Kasumi-1 (cell line): ENCODE measurements around the gene NUDT8.
"Not testable (repeated sequence)": the region's sequence is repeated elsewhere in the genome, so short reads cannot be mapped to it uniquely, and the experiment has no call there.

Source experiments
- DNase-seq, 2 experiments: peaks; one replicate each; lab custom pipeline; 2025; lab: John Stamatoyannopoulos, UW

NUDT8 gene

DNA sequence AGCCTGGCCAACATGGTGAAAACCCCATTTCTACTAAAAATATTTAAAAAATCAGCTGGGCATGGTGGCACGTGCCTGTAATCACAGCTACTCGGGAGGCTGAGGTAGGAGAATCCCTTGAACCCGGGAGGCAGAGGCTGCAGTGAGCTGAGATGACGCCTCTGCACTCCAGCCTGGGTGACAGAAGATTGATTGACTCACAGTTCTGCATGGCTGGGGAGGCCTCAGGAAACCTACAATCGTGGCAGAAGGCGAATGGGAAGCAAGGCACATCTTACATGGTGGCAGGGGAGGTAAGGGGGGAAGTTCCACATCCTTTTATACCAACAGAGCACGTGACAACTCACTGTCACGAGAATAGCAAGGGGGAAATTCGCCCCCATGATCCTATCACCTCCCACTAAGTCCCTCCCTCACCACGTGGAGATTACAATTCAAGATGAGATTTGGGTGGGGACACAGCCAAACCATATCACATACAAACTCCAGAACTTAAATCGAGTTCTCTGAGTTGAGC, 40.8 kb downstream of the NUDT8 start:
- not testable (repeated sequence) for DNase-seq

GRCh38 chr11:67588136-67588503, 41.6 kb downstream of the NUDT8 start:
- no peak for DNase-seq

DNA sequence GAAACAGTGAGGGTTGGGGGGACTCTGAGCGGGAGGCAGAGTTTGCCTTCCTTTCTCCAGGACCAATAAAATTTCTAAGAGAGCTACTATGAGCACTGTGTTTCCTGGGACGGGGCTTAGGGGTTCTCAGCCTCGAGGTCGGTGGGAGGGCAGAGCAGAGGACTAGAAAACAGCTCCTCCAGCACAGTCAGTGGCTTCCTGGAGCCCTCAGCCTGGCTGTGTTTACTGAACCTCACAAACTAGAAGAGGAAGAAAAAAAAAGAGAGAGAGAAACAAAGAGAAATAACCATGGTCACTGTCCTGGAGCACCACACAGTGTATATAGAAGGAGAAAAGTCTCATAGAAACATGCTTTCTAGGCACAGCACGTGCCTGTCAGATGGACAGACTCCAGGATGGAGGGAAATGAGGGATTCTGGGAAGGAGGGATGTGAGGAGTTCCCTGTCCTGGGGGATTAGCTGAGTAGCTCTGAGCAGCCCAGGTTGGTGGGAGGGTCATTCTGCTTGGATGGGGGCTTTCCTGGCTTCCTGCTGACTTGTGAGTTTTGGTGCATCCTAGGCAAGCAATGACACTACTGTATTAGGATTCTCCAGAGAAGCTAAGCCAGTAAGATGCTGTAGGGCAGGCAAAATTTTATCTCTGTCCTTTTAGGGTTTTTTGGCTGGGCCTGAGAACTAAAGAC, 43.0 kb downstream of the NUDT8 start:
- DNase-seq, result no peak

- DNase-seq, result no peak
Observed at GRCh38 chr11:67585911-67586310, 43.8 kb downstream of the NUDT8 start.

- no peak for DNase-seq
Observed at GRCh38 chr11:67584881-67585873, 44.6 kb downstream of the NUDT8 start.

DNA sequence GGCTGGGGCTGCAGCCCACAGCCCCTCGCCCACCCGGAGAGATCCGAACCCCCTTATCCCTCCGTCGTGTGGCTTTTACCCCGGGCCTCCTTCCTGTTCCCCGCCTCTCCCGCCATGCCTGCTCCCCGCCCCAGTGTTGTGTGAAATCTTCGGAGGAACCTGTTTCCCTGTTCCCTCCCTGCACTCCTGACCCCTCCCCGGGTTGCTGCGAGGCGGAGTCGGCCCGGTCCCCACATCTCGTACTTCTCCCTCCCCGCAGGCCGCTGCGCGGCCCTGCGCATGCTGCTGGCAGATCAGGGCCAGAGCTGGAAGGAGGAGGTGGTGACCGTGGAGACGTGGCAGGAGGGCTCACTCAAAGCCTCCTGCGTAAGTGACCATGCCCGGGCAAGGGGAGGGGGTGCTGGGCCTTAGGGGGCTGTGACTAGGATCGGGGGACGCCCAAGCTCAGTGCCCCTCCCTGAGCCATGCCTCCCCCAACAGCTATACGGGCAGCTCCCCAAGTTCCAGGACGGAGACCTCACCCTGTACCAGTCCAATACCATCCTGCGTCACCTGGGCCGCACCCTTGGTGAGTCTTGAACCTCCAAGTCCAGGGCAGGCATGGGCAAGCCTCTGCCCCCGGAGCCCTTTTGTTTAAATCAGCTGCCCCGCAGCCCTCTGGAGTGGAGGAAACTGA, 45.4 kb downstream of the NUDT8 start:
- peak; percentile 56 to 69 for DNase-seq

DNA sequence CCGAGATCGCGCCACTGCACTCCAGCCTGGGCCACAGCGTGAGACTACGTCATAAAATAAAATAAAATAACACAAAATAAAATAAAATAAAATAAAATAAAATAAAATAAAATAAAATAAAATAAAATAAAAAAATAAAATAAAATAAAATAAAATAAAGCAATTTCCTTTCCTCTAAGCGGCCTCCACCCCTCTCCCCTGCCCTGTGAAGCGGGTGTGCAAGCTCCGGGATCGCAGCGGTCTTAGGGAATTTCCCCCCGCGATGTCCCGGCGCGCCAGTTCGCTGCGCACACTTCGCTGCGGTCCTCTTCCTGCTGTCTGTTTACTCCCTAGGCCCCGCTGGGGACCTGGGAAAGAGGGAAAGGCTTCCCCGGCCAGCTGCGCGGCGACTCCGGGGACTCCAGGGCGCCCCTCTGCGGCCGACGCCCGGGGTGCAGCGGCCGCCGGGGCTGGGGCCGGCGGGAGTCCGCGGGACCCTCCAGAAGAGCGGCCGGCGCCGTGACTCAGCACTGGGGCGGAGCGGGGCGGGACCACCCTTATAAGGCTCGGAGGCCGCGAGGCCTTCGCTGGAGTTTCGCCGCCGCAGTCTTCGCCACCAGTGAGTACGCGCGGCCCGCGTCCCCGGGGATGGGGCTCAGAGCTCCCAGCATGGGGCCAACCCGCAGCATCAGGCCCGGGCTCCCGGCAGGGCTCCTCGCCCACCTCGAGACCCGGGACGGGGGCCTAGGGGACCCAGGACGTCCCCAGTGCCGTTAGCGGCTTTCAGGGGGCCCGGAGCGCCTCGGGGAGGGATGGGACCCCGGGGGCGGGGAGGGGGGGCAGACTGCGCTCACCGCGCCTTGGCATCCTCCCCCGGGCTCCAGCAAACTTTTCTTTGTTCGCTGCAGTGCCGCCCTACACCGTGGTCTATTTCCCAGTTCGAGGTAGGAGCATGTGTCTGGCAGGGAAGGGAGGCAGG, 46.2 kb downstream of the NUDT8 start, which contains the start of gene GSTP1:
TSS of gene GSTP1 (plus strand) at position 566 of the 958 bp plus-strand sequence. CDS start at position 598, 32 bp downstream.
- peak; percentile 79 to 86 for DNase-seq

DNA sequence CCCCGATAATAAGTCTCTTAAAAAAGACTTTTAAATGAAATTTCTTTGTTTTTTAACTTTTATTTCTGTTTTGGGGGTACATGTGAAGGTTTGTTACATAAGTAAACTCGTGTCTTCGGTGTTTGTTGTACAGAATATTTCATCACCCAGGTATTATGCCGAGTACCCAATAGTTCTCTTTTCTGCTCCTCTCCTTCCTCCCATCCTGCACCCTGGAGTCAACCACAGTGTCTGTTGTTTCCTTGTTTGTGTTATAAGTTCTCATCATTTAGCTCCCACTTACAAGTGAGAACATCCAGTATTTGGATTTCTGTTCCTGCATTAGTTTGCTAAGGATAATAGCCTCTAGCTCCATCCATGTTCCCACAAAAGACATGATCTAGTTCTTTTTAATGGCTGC, 47.7 kb downstream of the NUDT8 start:
- DNase-seq, result no peak

- no peak for DNase-seq
Observed at GRCh38 chr11:67581469-67581868, 48.3 kb downstream of the NUDT8 start.

GRCh38 chr11:67577951-67578350, 51.8 kb downstream of the NUDT8 start:
- DNase-seq, result no peak
